Tongue (tissue), 2 donors: ENCODE data around the gene ZNF236. TPM values are rescaled to one million over a fixed set of nuclear protein-coding genes. Genes with fewer than 3 reads are reported as not detected.
"Not testable (repeated sequence)": the region's sequence is repeated elsewhere in the genome, so short reads cannot be mapped to it uniquely, and the experiment has no call there.

Experiments
- DNase-seq: peaks from one replicate; pipeline ENCODE4 v3.0.0-alpha.2; 2015
- total RNA-seq: library from RNA; depleted of rRNA; stranded (reverse); fragments of >200 nt; gene quantifications from one replicate; pipeline ENCODE4 v1.2.3, GENCODE V29; 2014

The ZNF236 gene
- total RNA-seq, 1 donor from 2014 or later: 27.9 TPM

DNA sequence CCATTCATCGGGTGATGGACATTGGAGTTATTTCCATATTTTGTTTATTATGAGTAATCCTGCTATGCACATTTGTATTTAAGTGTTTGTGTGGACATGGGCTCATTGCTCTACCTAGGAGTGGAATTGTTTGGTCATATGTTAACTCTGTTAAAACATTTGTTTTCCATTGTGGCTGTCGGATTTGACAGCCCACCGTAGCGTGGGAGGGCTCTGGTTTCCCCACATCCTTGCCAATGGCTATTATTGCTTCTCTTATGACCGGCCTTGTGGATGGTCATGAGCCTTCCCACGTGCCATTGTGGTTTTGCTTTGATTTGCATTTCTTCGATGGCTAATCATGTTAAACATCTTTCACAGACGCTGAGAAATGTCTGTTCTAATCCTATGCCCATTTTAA is 92.0 kb downstream of the ZNF236 start:
- no peak for DNase-seq

DNA sequence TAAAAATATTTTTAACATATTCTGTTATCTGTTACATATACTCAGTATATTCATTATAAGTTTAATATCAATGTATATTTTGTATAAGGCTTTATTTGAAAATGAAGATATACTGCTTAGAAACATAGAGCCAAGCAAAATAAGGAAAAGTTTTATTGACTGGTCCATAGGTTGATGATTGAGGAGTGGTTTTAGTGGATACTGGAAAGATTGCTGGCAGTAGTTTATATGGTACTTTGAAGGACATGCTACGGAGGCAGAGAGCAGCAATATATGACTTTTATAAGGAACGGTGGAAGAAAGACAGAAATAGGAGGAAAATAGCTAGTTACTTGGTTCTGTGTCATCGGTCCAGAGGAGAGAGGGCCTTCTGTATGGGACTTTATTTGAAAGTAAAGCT is 92.4 kb downstream of the ZNF236 start:
- no peak for DNase-seq

DNA sequence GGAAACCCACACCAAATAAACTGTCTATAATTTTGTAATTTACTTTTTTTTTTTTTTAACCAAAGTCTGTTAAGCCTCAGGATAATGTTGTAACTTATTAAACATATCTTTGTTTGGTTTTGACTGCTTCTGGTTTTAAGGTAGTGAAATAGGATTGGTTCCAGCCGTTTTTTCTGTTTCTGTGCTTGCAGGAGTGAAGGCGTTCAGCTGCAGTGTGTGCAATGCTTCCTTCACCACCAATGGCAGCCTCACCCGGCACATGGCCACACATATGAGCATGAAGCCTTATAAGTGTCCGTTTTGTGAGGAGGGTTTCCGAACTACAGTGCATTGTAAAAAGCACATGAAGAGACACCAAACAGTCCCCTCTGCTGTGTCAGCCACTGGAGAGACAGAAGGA is 93.1 kb downstream of the ZNF236 start:
- no peak for DNase-seq

DNA sequence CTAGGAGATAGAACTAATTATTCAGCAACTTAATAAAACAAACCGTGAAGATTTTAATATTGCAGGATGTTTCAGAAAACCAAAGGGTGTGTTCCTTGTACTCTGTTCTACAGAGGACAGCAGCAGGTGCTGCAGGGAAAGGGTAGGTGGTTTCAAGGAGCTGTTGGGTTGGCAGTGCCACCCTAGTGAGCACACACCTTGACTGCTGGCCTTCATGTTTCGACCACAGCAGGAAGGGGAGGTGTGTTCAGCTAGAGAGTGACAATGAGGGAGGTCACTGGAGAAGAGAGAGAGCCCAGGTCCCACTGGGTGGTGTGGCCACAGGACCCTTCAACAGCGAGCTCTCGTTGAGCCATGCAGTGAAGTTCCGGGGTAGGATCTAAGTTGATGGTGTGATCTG is 98.6 kb downstream of the ZNF236 start:
- no peak for DNase-seq

DNA sequence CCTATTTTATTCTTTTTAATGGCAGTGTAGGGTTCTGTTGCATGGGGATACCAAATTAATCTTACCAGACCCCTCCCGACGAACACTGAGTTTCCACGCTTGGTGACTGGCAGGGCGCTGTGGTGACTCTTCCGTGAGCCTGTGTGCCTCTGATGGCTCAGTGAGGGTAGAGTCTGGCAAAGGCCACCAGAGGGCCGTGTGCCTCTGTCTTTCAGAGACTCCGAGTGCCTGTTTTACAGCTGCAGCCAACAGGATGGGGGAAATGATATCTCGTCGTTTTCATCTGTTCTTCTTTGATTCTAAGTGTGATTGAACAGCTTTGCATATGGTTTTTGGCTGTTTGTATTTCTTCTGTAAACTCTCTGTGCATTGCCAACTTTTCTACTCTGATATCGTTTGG is 99.8 kb downstream of the ZNF236 start:
- DNase-seq: peak; percentile 79

DNA sequence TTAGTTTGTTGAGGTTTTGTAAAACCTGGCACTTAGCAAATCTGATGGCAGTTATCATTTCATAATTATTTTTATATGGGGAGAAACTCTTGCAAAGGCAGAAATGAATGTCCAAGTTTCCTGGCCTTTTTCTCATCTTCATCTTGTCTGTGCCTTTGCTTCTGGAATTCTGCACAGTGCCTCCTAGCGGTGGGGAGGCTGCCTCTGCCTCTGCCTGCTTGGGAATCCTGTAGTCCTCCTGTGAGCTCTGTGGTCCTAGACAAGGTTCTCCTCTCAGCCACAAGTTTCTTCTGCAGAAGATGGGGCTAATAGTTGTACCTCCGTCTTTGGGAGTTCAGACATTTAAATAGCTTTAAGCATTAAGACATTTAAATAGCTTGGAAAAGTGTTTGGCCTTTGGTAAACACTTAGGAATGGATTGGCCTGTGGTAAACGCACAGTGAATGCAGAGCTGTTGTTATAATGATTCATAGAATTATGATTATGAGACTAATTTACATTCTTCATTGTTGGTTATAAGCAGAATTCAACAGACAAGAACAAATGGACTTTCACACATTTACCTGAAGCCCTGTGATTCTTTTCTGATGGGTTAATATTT is 101.2 kb downstream of the ZNF236 start:
- DNase-seq: no peak

DNA sequence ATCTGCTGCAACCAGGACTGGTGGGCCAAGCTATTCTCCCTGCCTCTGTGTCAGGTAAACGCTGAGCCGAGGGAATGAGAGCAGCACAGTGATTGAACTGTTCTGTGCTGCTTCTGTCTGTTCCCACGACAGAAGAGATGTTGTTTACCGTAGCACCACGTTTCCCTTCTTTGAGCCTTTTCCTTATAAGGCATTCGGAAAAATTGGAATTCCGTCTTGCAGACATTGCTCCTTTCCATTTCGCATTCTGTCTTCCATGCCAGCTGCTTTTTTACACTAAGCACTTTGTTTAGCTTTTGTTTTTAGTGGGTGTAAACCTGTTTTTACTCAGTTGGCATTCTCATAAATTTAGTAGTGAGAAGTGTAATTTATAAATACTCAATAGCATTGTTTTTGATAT is 103.1 kb downstream of the ZNF236 start:
- DNase-seq: no peak

DNA sequence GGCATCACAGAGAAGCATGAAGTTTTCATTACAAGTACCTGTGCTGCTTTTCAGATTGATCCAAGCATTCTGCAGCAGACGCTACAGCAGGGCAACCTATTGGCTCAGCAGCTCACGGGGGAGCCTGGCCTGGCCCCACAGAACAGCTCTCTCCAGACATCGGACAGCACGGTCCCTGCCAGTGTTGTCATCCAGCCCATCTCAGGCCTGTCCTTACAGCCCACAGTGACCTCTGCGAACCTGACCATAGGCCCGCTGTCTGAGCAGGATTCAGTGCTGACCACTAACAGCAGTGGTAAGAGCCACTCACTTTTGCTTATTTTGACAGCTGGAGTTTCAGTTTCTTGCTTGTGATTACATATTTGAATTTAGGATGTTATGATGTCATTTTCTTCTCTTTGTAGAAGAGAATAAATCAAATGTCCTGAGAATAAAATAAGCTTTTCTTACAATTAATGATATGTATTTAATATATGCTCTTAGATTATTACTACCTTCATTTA is 104.9 kb downstream of the ZNF236 start:
- no peak for DNase-seq

DNA sequence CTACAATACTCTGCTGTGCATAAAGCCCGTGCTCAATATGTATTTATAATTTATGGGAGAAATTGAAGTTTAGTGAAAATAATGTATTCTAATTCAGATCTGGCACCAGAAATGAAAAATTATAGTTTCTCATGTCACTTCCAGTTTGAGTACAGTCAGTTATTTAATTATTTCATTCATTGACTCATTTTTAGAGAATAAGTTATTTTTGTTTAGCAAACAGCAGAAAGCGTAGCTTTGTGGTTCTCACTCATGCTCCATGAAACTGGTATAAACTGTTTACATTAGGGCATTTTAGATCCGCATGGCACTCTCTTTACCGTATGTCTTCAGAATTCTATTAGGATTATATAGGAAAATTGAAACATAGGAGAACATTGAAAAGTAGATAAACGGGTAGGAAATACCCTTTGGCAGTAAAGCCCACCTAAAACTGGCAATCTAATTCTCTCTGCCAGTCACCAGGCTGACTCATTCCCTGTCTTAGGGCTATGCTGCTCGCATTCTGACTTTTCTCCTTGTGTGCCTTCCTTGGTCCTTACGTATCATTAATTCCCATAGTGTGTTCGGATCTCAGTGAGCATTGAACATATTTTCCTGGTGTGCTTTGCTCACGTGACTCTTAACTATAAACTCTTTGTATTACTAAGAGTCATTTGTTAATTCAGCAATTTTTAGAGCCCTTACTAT is 106.0 kb downstream of the ZNF236 start:
- no peak for DNase-seq

DNA sequence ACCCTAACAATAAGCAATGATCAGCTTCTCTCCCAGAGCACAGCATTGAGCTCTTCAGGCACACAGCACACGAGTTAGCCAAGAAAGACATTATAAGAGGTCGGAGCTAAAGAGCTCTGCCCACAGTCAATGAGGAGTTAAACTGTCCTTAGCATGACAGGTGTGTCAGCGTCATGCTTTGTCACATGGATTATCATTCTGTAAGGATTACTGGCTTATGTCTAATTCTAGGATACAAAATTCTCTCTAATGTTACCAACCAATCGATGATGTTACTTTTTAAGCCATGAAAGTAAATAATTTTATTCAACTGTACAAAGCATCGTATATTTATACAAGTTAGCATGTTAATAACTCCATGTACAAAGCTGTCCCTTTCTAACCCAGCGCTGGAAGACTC is 108.8 kb downstream of the ZNF236 start:
- no peak for DNase-seq

DNA sequence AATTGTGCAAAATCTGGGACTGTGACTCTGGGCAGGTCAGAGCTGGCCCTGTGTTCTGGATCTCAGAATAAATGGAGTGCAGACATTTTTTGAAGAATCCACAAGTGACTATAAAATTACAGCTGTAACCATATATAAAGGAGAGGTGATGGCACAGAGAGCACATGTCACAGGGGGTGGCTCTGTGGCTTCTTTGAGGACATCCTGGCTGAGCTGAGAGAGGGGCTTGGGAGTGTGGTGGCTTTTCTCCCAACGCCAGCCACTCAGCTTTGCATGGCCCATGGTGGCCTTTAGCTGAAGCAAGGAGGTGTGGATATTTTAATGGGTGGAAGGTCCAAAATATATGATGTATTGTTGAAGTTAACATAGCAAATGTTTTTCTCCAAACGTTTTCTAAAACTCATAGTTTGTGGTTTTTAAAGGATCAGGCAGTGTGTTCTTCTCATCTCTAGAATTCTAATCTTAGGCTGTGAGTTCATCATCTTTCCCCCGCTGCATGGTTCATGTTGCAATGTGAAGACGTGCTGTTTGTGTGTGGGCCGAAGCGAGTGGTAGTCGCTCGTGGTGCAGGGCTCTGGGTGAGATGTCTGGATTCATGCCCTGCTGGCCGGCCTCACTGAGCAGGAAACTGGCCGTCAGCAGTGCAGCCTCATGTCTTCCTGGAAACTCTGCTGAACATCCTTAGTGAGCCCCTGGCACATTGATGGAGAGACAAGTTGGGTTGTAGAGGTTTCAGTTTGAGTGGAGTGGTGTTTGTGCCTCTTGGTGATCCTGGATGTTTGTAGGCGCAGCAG is 109.9 kb downstream of the ZNF236 start:
- DNase-seq: no peak

DNA sequence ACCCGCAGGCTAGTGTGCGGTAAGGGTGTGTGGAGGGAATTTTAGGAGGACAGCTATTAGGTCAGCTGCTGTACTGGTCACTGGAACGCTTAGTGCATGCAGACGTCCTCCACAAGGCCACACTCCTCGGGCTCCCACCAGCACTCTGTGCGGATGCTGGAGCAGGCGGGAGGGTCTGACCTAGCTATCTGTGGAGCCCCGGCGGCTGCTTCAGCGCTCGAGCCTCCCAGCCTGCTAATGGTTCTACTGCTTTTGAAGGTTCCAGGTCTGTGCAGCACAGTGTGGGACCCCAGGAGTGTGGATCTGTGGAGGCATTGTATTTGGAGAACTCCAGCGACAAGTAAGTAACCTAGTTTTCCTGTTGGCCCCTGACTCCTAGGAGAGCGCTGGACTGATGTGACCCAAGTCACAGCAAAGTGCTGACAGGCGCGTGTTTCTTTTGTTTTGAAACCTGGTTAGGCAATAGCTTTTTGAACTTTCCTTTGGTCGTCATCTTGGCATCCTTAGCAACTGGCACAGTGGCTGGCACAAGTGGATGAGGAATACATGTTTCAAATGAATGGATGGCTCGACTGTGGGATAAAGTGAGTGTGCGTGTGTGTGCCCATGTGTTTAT is 113.5 kb downstream of the ZNF236 start:
- DNase-seq: no peak

DNA sequence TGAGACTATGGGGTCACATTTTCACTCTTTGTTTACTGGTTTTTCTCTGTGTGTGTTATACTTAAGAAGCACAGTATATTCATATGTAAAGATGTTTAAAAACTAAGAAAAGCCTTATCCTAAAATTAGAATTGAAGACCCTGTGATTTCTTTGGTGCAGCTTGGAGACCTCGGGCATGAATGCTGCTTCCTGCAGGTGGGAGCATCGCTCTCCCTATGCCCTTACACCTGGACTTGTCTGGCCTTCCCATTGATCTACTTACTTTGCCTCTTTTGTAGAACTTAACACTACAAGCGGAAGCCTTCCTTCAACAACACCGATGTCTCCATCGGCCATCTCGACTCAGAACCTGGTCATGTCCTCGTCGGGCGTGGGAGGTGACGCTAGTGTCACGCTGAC is 114.5 kb downstream of the ZNF236 start:
- no peak for DNase-seq

DNA sequence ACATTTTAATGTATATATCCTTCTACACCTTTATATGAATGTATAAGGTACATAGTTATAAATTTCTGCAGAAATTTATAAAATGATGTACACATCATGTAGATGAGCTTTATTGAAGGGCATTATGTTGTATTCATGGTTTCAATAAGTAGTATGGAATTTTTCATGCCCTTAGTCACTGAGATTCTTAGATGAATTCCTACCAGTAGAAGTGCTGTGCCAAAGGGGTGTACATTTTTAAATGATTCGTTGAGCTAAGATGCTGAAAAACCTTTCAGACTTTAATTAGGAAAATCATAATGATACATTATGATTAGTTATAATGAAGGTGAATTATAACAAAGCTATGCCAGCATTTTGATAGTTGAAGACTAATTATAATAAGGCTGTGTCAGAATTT is 115.2 kb downstream of the ZNF236 start:
- DNase-seq: no peak

DNA sequence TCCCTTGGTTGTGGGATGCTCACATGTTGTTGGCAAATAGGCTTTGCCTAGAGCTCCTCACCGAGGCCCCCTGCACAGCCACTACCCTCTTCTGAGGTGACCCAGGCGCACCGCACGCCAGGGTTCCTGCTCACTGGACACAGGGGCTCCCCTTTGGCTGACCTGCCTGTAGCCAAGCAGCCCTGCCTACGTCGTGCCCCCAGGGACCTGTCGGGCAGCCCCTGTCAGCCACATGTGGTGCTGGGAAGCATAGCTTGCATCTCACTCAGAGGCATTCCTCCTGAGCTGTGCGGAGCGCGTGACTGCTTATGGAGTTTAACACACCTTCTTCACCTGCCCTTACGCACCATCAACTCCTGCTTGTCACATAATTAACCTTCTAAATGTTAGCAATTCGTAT is 116.3 kb downstream of the ZNF236 start:
- DNase-seq: no peak

DNA sequence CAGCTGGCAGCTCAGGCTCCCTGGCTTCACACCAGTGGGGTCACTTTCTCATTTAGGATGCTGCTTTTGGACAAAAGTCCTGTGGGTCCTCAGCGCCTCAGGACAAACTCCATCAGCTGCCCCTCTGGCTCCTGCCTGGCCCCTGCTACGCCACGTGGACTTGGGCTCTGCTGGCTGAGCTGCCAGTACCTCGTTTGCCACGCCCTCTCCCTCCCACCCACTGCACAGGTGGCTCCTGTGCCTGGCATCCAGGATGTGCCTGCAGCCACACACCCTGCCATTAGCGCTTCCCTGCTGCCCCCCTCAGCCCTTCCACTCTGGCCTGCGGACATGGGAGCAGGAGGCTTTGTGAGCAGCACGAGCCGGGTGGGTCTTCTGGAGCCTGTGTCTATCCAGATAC is 118.9 kb downstream of the ZNF236 start:
- no peak for DNase-seq

DNA sequence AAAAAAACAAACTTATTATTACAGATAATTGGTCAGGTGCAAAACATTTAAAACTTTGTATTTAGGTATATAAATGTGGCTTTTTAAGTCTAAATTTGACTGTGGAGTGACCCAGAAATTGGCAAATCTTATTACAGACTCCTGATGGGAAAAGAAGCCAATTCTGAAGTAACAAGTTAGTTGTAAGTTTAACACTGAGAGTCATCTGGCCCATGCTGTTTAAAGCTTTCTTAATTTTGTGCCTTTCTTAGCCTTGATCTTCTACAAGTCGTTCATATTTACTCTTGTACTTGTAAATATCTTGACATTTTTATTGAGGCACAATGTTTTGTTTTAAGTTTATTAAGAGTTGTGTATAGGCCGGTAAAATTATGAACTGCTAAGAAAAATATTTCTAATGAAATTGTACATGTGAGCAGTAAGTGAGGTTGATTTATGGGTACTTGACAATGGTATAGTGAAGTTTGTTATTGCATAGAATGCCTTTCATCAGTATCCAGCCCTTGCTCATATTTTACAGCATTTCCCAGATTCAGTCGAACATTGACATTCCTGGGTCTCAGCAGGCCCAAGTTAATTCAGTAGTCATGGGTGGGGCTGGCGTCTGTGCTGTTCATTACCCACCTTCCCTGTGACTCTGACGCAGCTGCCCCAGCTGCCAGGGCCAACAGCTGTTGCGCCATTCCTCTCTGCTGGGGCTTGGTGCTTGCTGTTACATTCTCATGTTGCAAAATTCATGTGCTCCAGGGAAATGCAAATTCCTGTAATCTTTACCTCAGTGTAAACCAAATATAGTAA is 121.4 kb downstream of the ZNF236 start:
- peak; percentile 57 for DNase-seq

DNA sequence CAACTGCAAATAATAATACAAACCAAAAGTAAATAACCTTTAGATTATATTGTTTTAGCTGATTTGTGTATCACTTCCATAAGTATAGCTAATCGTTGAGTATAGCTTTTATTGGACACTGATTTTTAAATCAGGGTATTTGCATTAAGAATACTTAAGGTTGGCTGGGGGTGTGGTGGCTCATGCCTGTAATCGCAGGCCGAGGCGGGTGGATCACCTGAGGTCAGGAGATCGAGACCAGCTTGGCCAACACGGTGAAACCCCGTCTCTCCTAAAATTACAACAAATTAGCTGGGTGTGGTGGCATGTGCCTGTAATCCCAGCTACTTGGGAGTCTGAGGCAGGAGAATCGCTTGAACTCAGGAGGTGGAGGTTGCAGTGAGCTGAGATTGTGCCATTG is 122.0 kb downstream of the ZNF236 start:
- not testable (repeated sequence) for DNase-seq

DNA sequence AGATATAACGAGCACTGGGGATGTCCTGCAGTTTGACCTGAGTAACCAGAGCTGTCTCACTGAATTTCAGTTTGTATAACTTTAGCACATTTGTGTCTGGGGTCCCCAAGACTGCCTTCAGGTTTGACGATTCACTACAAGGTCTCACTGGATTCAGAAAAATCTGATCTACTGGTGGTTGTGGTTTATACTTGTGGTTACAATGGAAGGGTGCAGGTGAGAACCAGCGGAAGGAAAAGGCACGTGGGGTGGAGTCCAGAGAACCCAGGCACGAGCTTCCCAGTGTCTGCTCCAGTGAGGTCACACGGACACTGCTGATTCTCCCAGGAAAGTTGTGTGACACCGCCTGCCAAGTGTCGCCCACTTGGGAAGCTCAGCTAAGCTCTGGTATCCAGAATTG is 126.0 kb downstream of the ZNF236 start:
- DNase-seq: no peak

DNA sequence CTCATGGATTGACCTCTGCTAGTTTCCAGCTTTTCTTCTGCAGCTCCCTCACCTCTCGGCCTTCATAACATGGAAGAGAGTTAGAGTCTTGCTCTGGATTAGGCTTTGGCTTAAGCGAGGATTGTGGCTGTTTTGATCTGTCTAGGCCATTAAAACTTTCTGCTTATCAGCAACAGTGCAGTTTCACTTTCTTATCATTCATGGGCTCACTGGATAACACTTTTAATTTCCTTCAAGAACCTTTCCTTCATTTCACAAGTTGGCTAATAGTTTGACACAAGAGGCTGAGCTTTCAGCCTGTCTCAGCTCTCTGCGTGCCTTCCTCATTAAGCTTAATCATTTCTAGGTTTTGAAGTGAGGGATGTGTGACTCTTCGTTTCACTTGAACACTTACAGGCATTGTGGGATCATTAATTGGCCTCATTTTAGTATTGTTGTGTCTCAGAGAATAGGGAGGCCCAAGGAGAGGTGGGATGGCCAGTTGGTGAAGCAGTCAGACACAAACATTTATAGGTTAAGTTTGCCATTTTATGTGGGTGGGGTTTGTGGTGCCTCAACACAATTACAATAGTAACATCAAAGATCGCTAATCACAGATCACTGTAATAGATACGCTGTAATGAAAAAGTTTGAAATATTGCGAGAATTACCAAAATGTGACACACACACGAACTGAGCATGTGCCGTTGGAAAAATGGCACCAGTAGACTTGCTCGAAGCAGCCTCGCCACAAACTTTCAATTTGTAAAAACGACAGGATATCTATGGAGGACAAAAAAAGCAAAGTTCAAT is 129.3 kb downstream of the ZNF236 start:
- no peak for DNase-seq

DNA sequence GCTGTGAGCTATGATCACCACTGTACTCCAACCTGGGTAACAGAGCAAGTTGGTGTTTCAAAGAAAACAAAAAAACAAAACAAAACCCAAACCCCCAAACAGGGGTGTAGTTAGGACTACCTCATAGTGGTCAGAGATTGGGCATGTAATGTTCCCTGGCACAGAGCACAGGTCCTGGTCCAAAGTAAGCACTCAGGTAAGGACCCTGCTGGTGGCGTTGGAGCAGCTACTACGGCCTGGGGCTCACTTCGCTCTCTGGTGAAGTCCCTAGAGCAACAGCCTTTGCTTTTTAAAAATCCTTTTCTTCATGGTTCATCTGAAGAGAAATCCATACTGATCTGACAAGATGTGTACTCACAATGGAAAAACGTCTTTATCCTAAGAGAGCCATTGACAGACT is 130.4 kb downstream of the ZNF236 start:
- no peak for DNase-seq
